ENCODE results near the gene GMNC. TPM values are rescaled to one million over a fixed set of nuclear protein-coding genes. Genes with fewer than 3 reads are reported as not detected.

GMNC gene, protein sequence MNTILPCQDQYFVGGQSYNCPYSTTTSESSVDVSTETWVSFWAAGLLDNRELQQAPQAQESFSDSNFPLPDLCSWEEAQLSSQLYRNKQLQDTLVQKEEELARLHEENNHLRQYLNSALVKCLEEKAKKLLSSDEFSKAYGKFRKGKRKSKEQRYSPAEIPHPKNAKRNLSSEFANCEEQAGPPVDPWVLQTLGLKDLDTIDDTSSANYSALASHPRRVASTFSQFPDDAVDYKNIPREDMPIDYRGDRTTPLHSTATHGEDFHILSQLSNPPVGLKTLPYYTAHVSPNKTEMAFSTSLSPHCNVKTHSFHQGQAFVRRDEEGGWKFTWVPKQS
- total RNA-seq (2013; cell fraction: nucleolus; rRNA removed) = not detected in 2 replicates
- not detected in 2 replicates for total RNA-seq (2014; rRNA removed)
- not detected in 2 replicates for total RNA-seq (2014; rRNA removed; fragmentation: Illumina TruSeq; extraction: Trizol)
- not detected in 2 replicates for total RNA-seq (2021)
- polyA plus RNA-seq (2011; ENCODE audit: low read depth) = not detected
- polyA plus RNA-seq (2011; rRNA removed) = not detected in 2 replicates
- not detected in 2 replicates for polyA plus RNA-seq (2011; cell fraction: cytosol; rRNA removed)
- not detected in 2 replicates for polyA plus RNA-seq (2011; cell fraction: nucleus; rRNA removed)
- polyA plus RNA-seq (2012) = not detected in 2 replicates
- polyA plus RNA-seq (2014; fragmentation: Illumina TruSeq; extraction: Trizol) = not detected in 2 replicates
- polyA plus RNA-seq (2014; fragmentation: Nextera tagmentation; extraction: Ambion mirVana) = not detected
- polyA plus RNA-seq (2014; rRNA removed) = not detected in 2 replicates
- not detected for polyA plus RNA-seq (2016; fragmentation: Nextera tagmentation; extraction: Ambion mirVana)
- not detected in 2 replicates for polyA minus RNA-seq (2011; rRNA and poly(A)+ RNA removed)
- not detected in 2 replicates for polyA minus RNA-seq (2011; cell fraction: cytosol; rRNA and poly(A)+ RNA removed)
- polyA minus RNA-seq (2011; cell fraction: nucleus; rRNA and poly(A)+ RNA removed) = not detected in 2 replicates
- not detected for Bru-seq, nascent RNA
- not detected for BruChase-seq, experiment 1, labeled RNA remaining after a 6-hour chase
- not detected for BruChase-seq, experiment 2, labeled RNA remaining after a 2-hour chase
- long read RNA-seq, experiment 1 = 0 reads
- long read RNA-seq, experiment 2 = 0 reads

GRCh38 chr3:190862209-190863118 is at the start of gene GMNC:
Gene GMNC, minus strand, starts transcription at chr3:190862694. Its CDS starts 79 bp downstream, at chr3:190862615.
- DNase-seq (ENCODE audit: low read depth, low spot score) (no peak), FAIRE-seq (no peak), ATAC-seq (peak; percentile 91)
- ChIA-PET RAD21 (ENCODE audit: unreplicated experiment) (no interaction called here), SMC1A (ENCODE audit: uncharacterized antibody, unreplicated experiment) (interaction anchor here (0.6 kb wide), 1 partner anchor 210 kb away, joined by 3 read pairs; no protein-coding TSS in a partner anchor), CTCF (interaction anchor here (0.7 to 1.6 kb wide), 2 partner anchors 19 to 22 kb away, joined by 3 to 4 read pairs; no protein-coding TSS in a partner anchor), POLR2A (no interaction called here)
- no peak within 1 kb of the TSS for H3K4me2 ChIP-seq (ENCODE audit: control insufficient read depth, insufficient read depth)
- H2AFZ ChIP-seq (ENCODE audit: control insufficient read depth, low read depth, low read length) = no peak within 1 kb of the TSS
- no peaks in the 10 kb centered on the region for H3K9me3 ChIP-seq (replicated peaks; ENCODE audit: control insufficient read depth, insufficient read depth, low read length)
- H3K36me3 ChIP-seq (ENCODE audit: control insufficient read depth in 2 of 2, insufficient read depth in 2 of 2, low read length in 1 of 2) = no peaks in the 10 kb centered on the region
- WGBS (ENCODE audit: insufficient coverage, insufficient replicate concordance, low lambda C conversion rate, missing lambda C conversion rate) = 9% methylated on average over 50 of the region's 58 CpGs
- in situ Hi-C loops (cut with MboI) = no loop called here
- no peak within 1 kb of the TSS for H3K9ac ChIP-seq (ENCODE audit: control insufficient read depth, insufficient read depth, low read length)
- intact Hi-C loops (cut with micrococcal nuclease; ENCODE audit: unreplicated experiment) = no loop called here
- H3K27ac ChIP-seq (ENCODE audit: control insufficient read depth, insufficient read depth) = no peak within 1 kb of the TSS
- peaks cover 5% of the 10 kb centered on the region in 2 experiments for H3K27me3 ChIP-seq (replicated peaks in 1 of 2; ENCODE audit: control insufficient read depth in 2 of 2, insufficient read depth in 2 of 2, low read length in 1 of 2)
- TF ChIP-seq SP1 (IDR thresholded peaks at IDR 0.05; ENCODE audit: low read depth, low read length) (no peak), RFX5 (IDR thresholded peaks at IDR 0.05; ENCODE audit: low read depth, low read length) (0 out of 2 replicates have a peak, but pooled peaks have one; percentile 57)
- H3K4me3 ChIP-seq = no peak within 1 kb of the TSS
- no peaks in the 10 kb centered on the region for H4K20me1 ChIP-seq (ENCODE audit: control insufficient read depth, insufficient read depth)
- H3K79me2 ChIP-seq (ENCODE audit: control insufficient read depth, insufficient read depth, low read length) = no peaks in the 10 kb centered on the region
- no peaks in the 10 kb centered on the region for H3K4me1 ChIP-seq (ENCODE audit: control insufficient read depth, insufficient read depth, low read length)
- no TSS peak for BruUV-seq (replicated peaks)

All from GM12878 (cell line).